SK-N-SH (cell line): ENCODE measurements around the gene ZNF438. TPM values are rescaled to one million over a fixed set of nuclear protein-coding genes. Genes with fewer than 3 reads are reported as not detected.

Experiments
- CTCF ChIA-PET: fragments of 300-600, 350-600 bp; formaldehyde crosslinking; extraction: SDS; loops from one replicate; lab custom pipeline; 2021; lab: Yijun Ruan, JAX
- POLR2A ChIA-PET: fragments of 350-600 bp; sonication (Branson Sonifier 250); formaldehyde crosslinking; extraction: SDS; loops from one replicate; lab custom pipeline; 2020; ENCODE audit warnings: antibody characterized with exemption, inconsistent platforms; lab: Yijun Ruan, JAX
- DNase-seq: peaks from one replicate; pipeline ENCODE4 v3.0.0; 2012
- H2AFZ ChIP-seq: fragments of 200-600 bp; sonication (generic); 2 replicates; pipeline ENCODE4 v1.8.1; 2016; ENCODE audit warnings: antibody characterized with exemption, mild to moderate bottlenecking, low read depth
- H3F3A ChIP-seq: fragments of 200-600 bp; sonication (generic); replicated peaks from 2 replicates; pipeline ENCODE3; 2016; ENCODE audit warnings: antibody characterized with exemption, mild to moderate bottlenecking; ENCODE audit not compliant: insufficient read depth
- H3K27ac ChIP-seq, 2 experiments: fragments of 200-500 bp in 1 of 2; fragments of 200-600 bp in 1 of 2; sonication (Bioruptor generic) in 1 of 2; sonication (generic), shearing (Covaris generic) in 1 of 2; 2 replicates each; pipeline versions ENCODE4 v1.5.1 to v1.6.1; 2014 to 2016; ENCODE audit warnings: low read depth in 2 of 2, inconsistent platforms in 1 of 2, low read length in 1 of 2, mild to moderate bottlenecking in 1 of 2, mixed read lengths in 1 of 2
- H3K27me3 ChIP-seq: fragments of 200-600 bp; sonication (generic), shearing (Covaris generic); 2 replicates; pipeline ENCODE4 v1.6.1; 2016; ENCODE audit warnings: mixed run types; ENCODE audit not compliant: insufficient read depth
- H3K36me3 ChIP-seq, 2 experiments: fragments of 200-500 bp in 1 of 2; fragments of 200-600 bp in 1 of 2; sonication (Bioruptor generic) in 1 of 2; sonication (generic) in 1 of 2; replicated peaks in 1 of 2; 2 replicates each; pipeline versions ENCODE3 to v1.5.1; 2014 to 2016; ENCODE audit warnings: low read length in 1 of 2, mild to moderate bottlenecking in 1 of 2; ENCODE audit not compliant: insufficient read depth in 2 of 2, control insufficient read depth in 1 of 2
- H3K4me1 ChIP-seq, 2 experiments: fragments of 200-500 bp in 1 of 2; fragments of 200-600 bp in 1 of 2; sonication (Bioruptor generic) in 1 of 2; sonication (generic), shearing (Covaris generic) in 1 of 2; 2 replicates each; pipeline versions ENCODE4 v1.5.1 to v1.6.1; 2014 to 2016; ENCODE audit warnings: low read depth in 1 of 2, low read length in 1 of 2, mixed run types in 1 of 2; ENCODE audit not compliant: insufficient read depth in 2 of 2, control insufficient read depth in 1 of 2
- H3K4me2 ChIP-seq: fragments of 200-600 bp; sonication (generic), shearing (Covaris generic); 2 replicates; pipeline ENCODE4 v1.6.1; 2017; ENCODE audit warnings: mixed run types
- H3K4me3 ChIP-seq, 2 experiments: fragments of 200-500 bp in 1 of 2; fragments of 200-600 bp in 1 of 2; sonication (Bioruptor generic) in 1 of 2; sonication (generic), shearing (Covaris generic) in 1 of 2; 2 replicates each; pipeline versions ENCODE4 v1.5.1 to v1.8.1; 2014 to 2016; ENCODE audit warnings: low read depth in 2 of 2, inconsistent platforms in 1 of 2, low read length in 1 of 2, mild to moderate bottlenecking in 1 of 2, mixed read lengths in 1 of 2, moderate library complexity in 1 of 2
- H3K79me2 ChIP-seq: fragments of 200-600 bp; sonication (generic); 2 replicates; pipeline ENCODE4 v1.8.1; 2017; ENCODE audit warnings: mild to moderate bottlenecking; ENCODE audit not compliant: insufficient read depth
- H3K9ac ChIP-seq: fragments of 200-600 bp; sonication (generic); 2 replicates; pipeline ENCODE4 v1.6.1; 2017; ENCODE audit warnings: mixed run types
- H3K9me2 ChIP-seq: fragments of 200-600 bp; sonication (generic); 2 replicates; pipeline ENCODE4 v1.6.1; 2017; ENCODE audit warnings: mixed run types
- H3K9me3 ChIP-seq: fragments of 200-600 bp; sonication (generic); 2 replicates; pipeline ENCODE4 v1.6.1; 2017; ENCODE audit warnings: mixed run types, mild to moderate bottlenecking, moderate library complexity
- H4K20me1 ChIP-seq: fragments of 200-600 bp; sonication (generic); 2 replicates; pipeline ENCODE4 v1.6.1; 2017; ENCODE audit warnings: mild to moderate bottlenecking, mixed run types; ENCODE audit not compliant: insufficient read depth
- EP300 ChIP-seq, 2 experiments: IDR thresholded peaks; 2 replicates each; pipeline versions ENCODE4 v1.4.0 to v1.6.1; 2012; ENCODE audit warnings: borderline replicate concordance in 1 of 2, low read depth in 1 of 2, low read length in 1 of 2
- EZH2phosphoT487 ChIP-seq: fragments of 200-600 bp; sonication (generic); IDR thresholded peaks from 2 replicates; pipeline ENCODE4 v1.6.1; 2017; ENCODE audit warnings: low read depth, mixed run types, mild to moderate bottlenecking, antibody characterized with exemption, moderate library complexity, borderline replicate concordance
- FOXM1 ChIP-seq: IDR thresholded peaks from 2 replicates; pipeline ENCODE4 v1.4.0; 2012; ENCODE audit warnings: low read depth, mild to moderate bottlenecking
- GABPA ChIP-seq: IDR thresholded peaks from 2 replicates; pipeline ENCODE4 v1.4.0; 2012; ENCODE audit warnings: low read depth, mild to moderate bottlenecking
- GATA2 ChIP-seq: sonication (generic); formaldehyde crosslinking; IDR thresholded peaks from 2 replicates; pipeline ENCODE4 v1.5.0; 2020; ENCODE audit warnings: mild to moderate bottlenecking, missing genetic modification reagents
- MXI1 ChIP-seq: IDR thresholded peaks from 2 replicates; pipeline ENCODE4 v1.6.1; 2012; ENCODE audit warnings: mild to moderate bottlenecking, low read depth, low read length, improper control_type of control experiment
- POLR2AphosphoS5 ChIP-seq: IDR thresholded peaks from 2 replicates; pipeline ENCODE4 v1.6.1; 2012; ENCODE audit warnings: low read depth, low read length
- RCOR1 ChIP-seq: fragments of 150-350 bp; IDR thresholded peaks from 2 replicates; pipeline ENCODE4 v1.6.1; 2017; ENCODE audit warnings: antibody characterized with exemption, low read length
- RFX5 ChIP-seq: IDR thresholded peaks from 2 replicates; pipeline ENCODE4 v1.6.1; 2012; ENCODE audit warnings: mild to moderate bottlenecking, improper control_type of control experiment, low read length
- TEAD4 ChIP-seq: IDR thresholded peaks from 2 replicates; pipeline ENCODE4 v1.4.0; 2012; ENCODE audit warnings: mild to moderate bottlenecking, borderline replicate concordance; ENCODE audit not compliant: insufficient read depth
- WGBS: methylation state at CpG from one replicate; pipeline ENCODE4 v1.1.6; 2017; ENCODE audit warnings: low lambda C conversion rate; 5-methylcytosine and 5-hydroxymethylcytosine counted together
- polyA plus RNA-seq, 3 experiments: library from polyadenylated mRNA; depleted of rRNA; stranded (reverse); fragments of >200 nt; gene quantifications; 2 replicates each; pipeline ENCODE4 v1.2.3, GENCODE V29; 2012
- TF ChIP-seq, protein P1 (sequence below): IDR thresholded peaks from 2 replicates; pipeline ENCODE4 v1.4.0; 2012; ENCODE audit warnings: low read depth, borderline replicate concordance
- TF ChIP-seq, protein P2 (sequence below): fragments of 150-350 bp; IDR thresholded peaks from 2 replicates; pipeline ENCODE4 v1.6.1; 2017; ENCODE audit warnings: antibody characterized with exemption, low read length, low read depth, borderline replicate concordance
- TF ChIP-seq, protein P3 (sequence below): fragments of 150-350 bp; IDR thresholded peaks from 2 replicates; pipeline ENCODE4 v1.6.1; 2016; ENCODE audit warnings: mild to moderate bottlenecking, low read depth, low read length
- TF ChIP-seq, protein P4 (sequence below): IDR thresholded peaks from 2 replicates; pipeline ENCODE4 v1.4.0; 2012; ENCODE audit warnings: low read depth, borderline replicate concordance

ZNF438 gene
- polyA plus RNA-seq, 1 of the 3 experiments (the other 2 are of a cell fraction) = 2.1 TPM

GRCh38 chr10:30810416-30810815, 221.2 kb downstream of the ZNF438 start:
- 77% methylated on average over 2 of the region's 5 CpGs for WGBS
- Histone ChIP-seq H3K9me2 (no peaks in the 10 kb centered on the region), H3K9me3 (no peaks in the 10 kb centered on the region), H3K4me3 (no peak overlapping the region), H3K9ac (no peak overlapping the region), H4K20me1 (no peaks in the 10 kb centered on the region), H3K4me2 (no peak overlapping the region), H3K79me2 (no peaks in the 10 kb centered on the region), H3K36me3 (no peaks in the 10 kb centered on the region), H3K27me3 (no peaks in the 10 kb centered on the region), H3F3A (peaks cover 7% of the 10 kb centered on the region), H2AFZ (no peak overlapping the region), H3K27ac (no peak overlapping the region), H3K4me1 (peaks cover 7 to 9% of the 10 kb centered on the region in 2 experiments; a peak in 2 of 4 replicates)
- CTCF ChIA-PET = interaction anchor here (1.0 to 1.5 kb wide), 3 partner anchors 9 to 122 kb away, joined by 4 read pairs; no protein-coding TSS in a partner anchor
- POLR2A ChIA-PET = no interaction called here
- TF ChIP-seq MXI1 (no peak), RCOR1 (no peak), RFX5 (no peak), POLR2AphosphoS5 (no peak), GABPA (no peak)
- TF ChIP-seq, protein P1, sequence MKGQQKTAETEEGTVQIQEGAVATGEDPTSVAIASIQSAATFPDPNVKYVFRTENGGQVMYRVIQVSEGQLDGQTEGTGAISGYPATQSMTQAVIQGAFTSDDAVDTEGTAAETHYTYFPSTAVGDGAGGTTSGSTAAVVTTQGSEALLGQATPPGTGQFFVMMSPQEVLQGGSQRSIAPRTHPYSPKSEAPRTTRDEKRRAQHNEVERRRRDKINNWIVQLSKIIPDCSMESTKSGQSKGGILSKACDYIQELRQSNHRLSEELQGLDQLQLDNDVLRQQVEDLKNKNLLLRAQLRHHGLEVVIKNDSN = no peak
- TF ChIP-seq, protein P2, sequence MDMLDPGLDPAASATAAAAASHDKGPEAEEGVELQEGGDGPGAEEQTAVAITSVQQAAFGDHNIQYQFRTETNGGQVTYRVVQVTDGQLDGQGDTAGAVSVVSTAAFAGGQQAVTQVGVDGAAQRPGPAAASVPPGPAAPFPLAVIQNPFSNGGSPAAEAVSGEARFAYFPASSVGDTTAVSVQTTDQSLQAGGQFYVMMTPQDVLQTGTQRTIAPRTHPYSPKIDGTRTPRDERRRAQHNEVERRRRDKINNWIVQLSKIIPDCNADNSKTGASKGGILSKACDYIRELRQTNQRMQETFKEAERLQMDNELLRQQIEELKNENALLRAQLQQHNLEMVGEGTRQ = no peak
- no peak for DNase-seq

- Histone ChIP-seq H4K20me1 (no peaks in the 10 kb centered on the region), H3K9ac (no peak overlapping the region), H3K4me1 (peaks cover 0 to 13% of the 10 kb centered on the region in 2 experiments; a peak in 1 of 4 replicates), H3F3A (no peaks in the 10 kb centered on the region), H3K79me2 (no peaks in the 10 kb centered on the region), H3K36me3 (no peaks in the 10 kb centered on the region), H3K4me2 (no peak overlapping the region), H2AFZ (no peak overlapping the region), H3K27me3 (no peaks in the 10 kb centered on the region), H3K27ac (no peak overlapping the region), H3K4me3 (no peak overlapping the region), H3K9me2 (no peaks in the 10 kb centered on the region), H3K9me3 (no peaks in the 10 kb centered on the region)
- ChIA-PET POLR2A (no interaction called here), CTCF (no interaction called here)
- 93% methylated on average over 2 of the region's 2 CpGs for WGBS
- no peak for TF ChIP-seq TEAD4
- no peak for DNase-seq
Measured at GRCh38 chr10:30806850-30807249, 224.8 kb downstream of the ZNF438 start.

DNA sequence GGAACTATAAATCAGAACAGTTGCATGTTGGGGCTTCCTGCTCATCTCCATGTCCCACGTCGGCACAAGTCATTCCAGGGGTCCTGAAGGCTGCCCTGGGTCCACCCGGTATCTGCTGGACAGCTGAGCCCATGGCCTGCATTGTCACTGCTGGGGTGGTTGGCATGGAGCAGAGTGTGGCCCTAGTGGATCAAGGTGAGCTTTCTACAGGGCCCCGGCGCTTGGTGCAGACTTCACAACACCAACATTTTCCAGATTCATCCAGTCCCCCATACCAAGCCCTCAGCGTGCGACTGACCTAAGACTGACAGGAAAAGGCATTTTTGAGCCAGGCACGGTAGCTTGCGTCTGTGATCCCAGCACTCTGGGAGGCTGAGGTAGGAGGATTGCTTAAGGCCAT, 226.6 kb downstream of the ZNF438 start:
- WGBS = 98% methylated on average over 9 of the region's 9 CpGs
- no peaks in the 10 kb centered on the region for H3K27me3 ChIP-seq
- no peak overlapping the region for H2AFZ ChIP-seq
- DNase-seq = no peak
- H3K4me1 ChIP-seq = peaks cover 0 to 13% of the 10 kb centered on the region in 2 experiments; a peak in 1 of 4 replicates
- H3K9ac ChIP-seq = no peak overlapping the region
- no peak overlapping the region for H3K27ac ChIP-seq
- no peaks in the 10 kb centered on the region for H3K36me3 ChIP-seq
- no peaks in the 10 kb centered on the region for H3K9me3 ChIP-seq
- no peaks in the 10 kb centered on the region for H3F3A ChIP-seq
- no peaks in the 10 kb centered on the region for H3K79me2 ChIP-seq
- no peaks in the 10 kb centered on the region for H4K20me1 ChIP-seq
- CTCF ChIA-PET = interaction anchor here (0.8 kb wide), 2 partner anchors 21 to 54 kb away, joined by 3 read pairs; no protein-coding TSS in a partner anchor
- no peak overlapping the region for H3K4me2 ChIP-seq
- no peak overlapping the region for H3K4me3 ChIP-seq
- POLR2A ChIA-PET = interaction anchor here (0.5 to 1.0 kb wide), 2 partner anchors 11 to 20 kb away, joined by 3 to 4 read pairs; no protein-coding TSS in a partner anchor
- no peaks in the 10 kb centered on the region for H3K9me2 ChIP-seq
- TF ChIP-seq, protein P3, sequence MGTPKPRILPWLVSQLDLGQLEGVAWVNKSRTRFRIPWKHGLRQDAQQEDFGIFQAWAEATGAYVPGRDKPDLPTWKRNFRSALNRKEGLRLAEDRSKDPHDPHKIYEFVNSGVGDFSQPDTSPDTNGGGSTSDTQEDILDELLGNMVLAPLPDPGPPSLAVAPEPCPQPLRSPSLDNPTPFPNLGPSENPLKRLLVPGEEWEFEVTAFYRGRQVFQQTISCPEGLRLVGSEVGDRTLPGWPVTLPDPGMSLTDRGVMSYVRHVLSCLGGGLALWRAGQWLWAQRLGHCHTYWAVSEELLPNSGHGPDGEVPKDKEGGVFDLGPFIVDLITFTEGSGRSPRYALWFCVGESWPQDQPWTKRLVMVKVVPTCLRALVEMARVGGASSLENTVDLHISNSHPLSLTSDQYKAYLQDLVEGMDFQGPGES = no peak
- no peak for TF ChIP-seq GATA2
- TF ChIP-seq, protein P4, sequence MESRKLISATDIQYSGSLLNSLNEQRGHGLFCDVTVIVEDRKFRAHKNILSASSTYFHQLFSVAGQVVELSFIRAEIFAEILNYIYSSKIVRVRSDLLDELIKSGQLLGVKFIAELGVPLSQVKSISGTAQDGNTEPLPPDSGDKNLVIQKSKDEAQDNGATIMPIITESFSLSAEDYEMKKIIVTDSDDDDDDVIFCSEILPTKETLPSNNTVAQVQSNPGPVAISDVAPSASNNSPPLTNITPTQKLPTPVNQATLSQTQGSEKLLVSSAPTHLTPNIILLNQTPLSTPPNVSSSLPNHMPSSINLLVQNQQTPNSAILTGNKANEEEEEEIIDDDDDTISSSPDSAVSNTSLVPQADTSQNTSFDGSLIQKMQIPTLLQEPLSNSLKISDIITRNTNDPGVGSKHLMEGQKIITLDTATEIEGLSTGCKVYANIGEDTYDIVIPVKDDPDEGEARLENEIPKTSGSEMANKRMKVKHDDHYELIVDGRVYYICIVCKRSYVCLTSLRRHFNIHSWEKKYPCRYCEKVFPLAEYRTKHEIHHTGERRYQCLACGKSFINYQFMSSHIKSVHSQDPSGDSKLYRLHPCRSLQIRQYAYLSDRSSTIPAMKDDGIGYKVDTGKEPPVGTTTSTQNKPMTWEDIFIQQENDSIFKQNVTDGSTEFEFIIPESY = no peak
- no peak for TF ChIP-seq MXI1
- no peak for TF ChIP-seq FOXM1
- TF ChIP-seq, protein P1 = no peak
- TF ChIP-seq EP300 (IDR thresholded peaks at IDR 0.05; ENCODE audit: borderline replicate concordance in 1 of 2, low read depth in 1 of 2, low read length in 1 of 2) = no peak
- TF ChIP-seq, protein P2 = no peak
- no peak for TF ChIP-seq EZH2phosphoT487
